Stimulated activated effector memory CD8-positive, alpha-beta T cell treated with anti-CD3 and anti-CD28 coated beads, Interleukin-12 subunit alpha, Interleukin-12 subunit beta, amount 100 ng/mL, for 72 hours (primary cell): ENCODE results near the gene MACROH2A2.
A peak's percentile ranks its signal among the peaks of the same experiment; 100 is the strongest.
"Not testable (repeated sequence)": the region's sequence is repeated elsewhere in the genome, so short reads cannot be mapped to it uniquely, and the experiment has no call there.

Source experiments
- ATAC-seq: fragments of 150-1000 bp; cut with Tn5 transposase; 2 replicates; pipeline ENCODE4 v1.10.0; 2021
- DNase-seq, 2 donors: peaks; one replicate each; pipeline ENCODE4 v3.0.0; 2021 to 2022; ENCODE audit warnings: low spot score in 2 of 2
- H3K27ac Mint-ChIP-seq: one replicate; pipeline ENCODE4 v1.8.0; 2022; ENCODE audit warnings: mild to moderate bottlenecking, mixed read lengths
- H3K36me3 Mint-ChIP-seq: one replicate; pipeline ENCODE4 v1.8.0; 2022; ENCODE audit warnings: mild to moderate bottlenecking, mixed read lengths
- H3K4me1 Mint-ChIP-seq: one replicate; pipeline ENCODE4 v1.8.0; 2022; ENCODE audit warnings: mixed read lengths
- H3K4me3 Mint-ChIP-seq: one replicate; pipeline ENCODE4 v1.8.0; 2022; ENCODE audit warnings: mild to moderate bottlenecking, mixed read lengths
- H3K9me3 Mint-ChIP-seq: one replicate; pipeline ENCODE4 v1.8.0; 2022; ENCODE audit warnings: mixed read lengths

MACROH2A2 gene

GRCh38 chr10:70106958-70107791 is 54.5 kb downstream of the MACROH2A2 start:
- Mint-ChIP-seq H3K36me3 (peaks cover 26% of the 10 kb centered on the region), H3K9me3 (no peaks in the 10 kb centered on the region), H3K4me3 (no peak overlapping the region), H3K4me1 (peaks cover 21% of the 10 kb centered on the region), H3K27ac (peak overlapping the region; percentile 79)
- ATAC-seq (peak; percentile 69), DNase-seq (peak in 1 of 2 donors; percentile 67)

DNA sequence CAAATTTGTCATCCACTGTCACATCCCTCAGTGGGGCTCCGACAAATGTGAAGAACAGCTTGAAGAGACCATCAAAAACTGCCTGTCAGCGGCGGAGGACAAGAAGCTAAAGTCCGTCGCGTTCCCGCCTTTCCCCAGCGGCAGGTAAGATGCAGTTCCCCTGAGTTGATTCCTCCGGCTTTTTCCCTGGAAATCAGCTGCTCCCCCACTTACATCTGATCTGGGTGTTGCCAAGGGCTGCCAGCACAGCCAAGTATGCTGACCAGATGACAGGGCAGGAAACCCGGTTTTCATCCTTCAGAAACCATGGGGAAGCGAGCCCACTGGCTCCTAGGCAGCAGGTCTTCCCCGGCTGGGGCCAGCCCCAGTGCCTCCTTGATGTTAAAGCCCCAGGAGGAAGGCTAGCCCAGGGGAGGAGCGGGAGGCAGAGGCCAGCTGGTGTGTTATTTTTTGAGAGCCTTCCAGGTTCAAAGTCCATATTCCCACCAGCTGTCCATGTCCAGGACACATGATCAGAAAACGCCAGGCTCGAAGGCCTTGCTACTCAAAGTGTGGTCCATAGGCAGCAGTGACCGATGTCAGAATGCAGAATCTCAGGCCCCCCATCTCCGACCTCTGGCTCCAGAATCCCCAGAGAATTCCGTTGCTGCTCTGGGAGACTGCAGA is 56.6 kb downstream of the MACROH2A2 start:
- ATAC-seq (no peak), DNase-seq (no peak)
- no peak overlapping the region for H3K4me3 Mint-ChIP-seq
- no peaks in the 10 kb centered on the region for H3K9me3 Mint-ChIP-seq
- H3K27ac Mint-ChIP-seq, result no peak overlapping the region
- peaks cover 21% of the 10 kb centered on the region for H3K4me1 Mint-ChIP-seq
- peaks cover 38% of the 10 kb centered on the region for H3K36me3 Mint-ChIP-seq

GRCh38 chr10:70111496-70111895 is 58.9 kb downstream of the MACROH2A2 start:
- DNase-seq (no peak), ATAC-seq (no peak)
- peaks cover 17% of the 10 kb centered on the region for H3K4me1 Mint-ChIP-seq
- H3K27ac Mint-ChIP-seq, result no peak overlapping the region
- peaks cover 49% of the 10 kb centered on the region for H3K36me3 Mint-ChIP-seq
- H3K4me3 Mint-ChIP-seq, result no peak overlapping the region
- H3K9me3 Mint-ChIP-seq, result no peaks in the 10 kb centered on the region

- peaks cover 20% of the 10 kb centered on the region for H3K4me1 Mint-ChIP-seq
- no peak for DNase-seq
Measured at GRCh38 chr10:70112071-70112470, 59.4 kb downstream of the MACROH2A2 start.

DNA sequence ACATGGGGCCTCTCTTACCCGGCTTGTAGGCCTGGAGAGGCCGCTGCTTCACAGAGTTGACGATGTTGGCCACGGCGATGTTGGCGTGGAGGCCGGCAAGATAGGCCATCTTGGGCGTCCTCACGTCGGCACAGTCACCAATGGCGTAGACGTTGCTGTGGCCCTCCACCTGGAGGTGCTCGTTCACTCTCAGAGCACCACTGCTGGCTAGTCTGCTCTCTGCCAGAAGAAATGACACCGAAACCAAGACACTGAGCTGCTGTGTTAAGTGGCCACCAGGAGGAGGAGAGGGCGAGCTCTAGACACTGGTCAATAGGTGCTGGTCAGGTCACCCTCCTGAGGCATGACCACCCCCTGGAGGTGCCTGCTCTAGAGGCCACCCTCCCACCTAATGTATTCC is 62.3 kb downstream of the MACROH2A2 start:
- DNase-seq (no peak), ATAC-seq (no peak)
- Mint-ChIP-seq H3K36me3 (peaks cover 67% of the 10 kb centered on the region), H3K4me3 (no peak overlapping the region), H3K9me3 (no peaks in the 10 kb centered on the region), H3K4me1 (peaks cover 9% of the 10 kb centered on the region), H3K27ac (no peak overlapping the region)

More at GRCh38 chr10:70112071-70112470, 59.4 kb downstream of the MACROH2A2 start:
- H3K36me3 Mint-ChIP-seq, result peaks cover 49% of the 10 kb centered on the region
- H3K27ac Mint-ChIP-seq, result no peak overlapping the region
- H3K4me3 Mint-ChIP-seq, result no peak overlapping the region
- ATAC-seq, result no peak
- no peaks in the 10 kb centered on the region for H3K9me3 Mint-ChIP-seq

DNA sequence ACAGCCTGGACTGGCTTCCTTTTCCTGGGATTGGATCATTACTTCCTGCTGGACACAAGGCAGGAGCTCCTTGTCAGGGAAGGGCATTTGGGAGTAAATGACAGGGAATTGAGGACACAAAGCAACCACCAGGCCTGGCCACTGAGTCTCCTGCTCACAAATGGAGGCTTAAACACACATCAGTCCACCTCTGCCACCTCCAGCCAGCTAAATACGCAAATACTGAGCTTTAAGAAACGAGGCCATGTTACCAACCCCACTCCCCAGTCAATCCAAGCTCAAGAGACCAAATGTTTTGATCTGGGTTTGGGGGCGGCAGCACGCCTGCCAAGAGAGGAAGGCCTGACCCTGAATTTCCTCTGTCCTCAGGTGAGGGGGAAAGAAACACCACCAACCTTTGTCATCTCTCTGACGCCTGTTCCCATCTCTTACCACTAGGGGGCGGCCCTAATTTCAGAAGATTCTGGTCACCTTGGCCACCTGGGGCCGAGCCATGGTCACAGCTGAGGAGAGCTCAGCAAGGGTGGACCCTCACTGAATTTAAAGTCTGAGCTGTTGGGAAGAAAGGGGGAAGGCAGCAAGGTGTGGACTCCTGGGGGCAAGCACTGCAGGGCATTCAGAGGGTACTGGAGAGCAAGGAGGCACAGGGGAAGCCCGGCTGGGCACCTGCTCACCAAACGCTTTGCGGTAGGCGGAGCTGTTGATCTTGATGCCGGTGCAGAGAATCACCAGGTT is 63.5 kb downstream of the MACROH2A2 start:
- peaks cover 72% of the 10 kb centered on the region for H3K36me3 Mint-ChIP-seq
- H3K9me3 Mint-ChIP-seq, result no peaks in the 10 kb centered on the region
- no peak overlapping the region for H3K4me3 Mint-ChIP-seq
- peak; percentile 73 for ATAC-seq
- H3K27ac Mint-ChIP-seq, result no peak overlapping the region
- peaks cover 9% of the 10 kb centered on the region for H3K4me1 Mint-ChIP-seq
- peak; percentile 51 to 80 for DNase-seq

DNA sequence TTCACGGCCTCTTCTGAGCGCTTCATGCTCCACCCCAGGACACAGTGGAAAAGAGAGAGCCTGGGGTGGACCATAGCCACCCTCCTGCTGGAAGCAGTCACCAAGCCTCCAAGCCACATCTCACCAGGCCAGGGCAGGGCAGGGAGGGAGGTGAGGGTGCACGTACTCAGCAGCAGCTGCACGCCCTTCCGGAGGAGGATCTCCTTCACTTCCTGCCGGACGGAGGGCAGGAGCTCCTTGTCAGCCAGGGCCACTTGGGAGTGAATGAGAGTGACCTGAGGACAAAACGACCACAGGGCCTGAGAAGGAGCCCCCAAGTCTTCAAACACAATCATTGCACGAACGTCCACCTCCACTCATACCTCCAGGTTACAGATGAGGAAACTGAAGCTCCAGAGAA is 65.0 kb downstream of the MACROH2A2 start:
- ATAC-seq (no peak), DNase-seq (no peak)
- Mint-ChIP-seq H3K9me3 (no peaks in the 10 kb centered on the region), H3K27ac (no peak overlapping the region), H3K36me3 (peaks cover 69% of the 10 kb centered on the region), H3K4me3 (no peak overlapping the region), H3K4me1 (peaks cover 9% of the 10 kb centered on the region)

GRCh38 chr10:70118196-70118595 is 65.5 kb downstream of the MACROH2A2 start:
- ATAC-seq (no peak), DNase-seq (no peak)
- H3K36me3 Mint-ChIP-seq, result peaks cover 69% of the 10 kb centered on the region
- no peak overlapping the region for H3K4me3 Mint-ChIP-seq
- H3K9me3 Mint-ChIP-seq, result no peaks in the 10 kb centered on the region
- H3K4me1 Mint-ChIP-seq, result peaks cover 11% of the 10 kb centered on the region
- H3K27ac Mint-ChIP-seq, result no peak overlapping the region

- H3K9me3 Mint-ChIP-seq, result no peaks in the 10 kb centered on the region
- ATAC-seq (no peak), DNase-seq (no peak)
- H3K4me3 Mint-ChIP-seq, result no peak overlapping the region
- H3K36me3 Mint-ChIP-seq, result peaks cover 63% of the 10 kb centered on the region
- peaks cover 18% of the 10 kb centered on the region for H3K4me1 Mint-ChIP-seq
- no peak overlapping the region for H3K27ac Mint-ChIP-seq
Measured at GRCh38 chr10:70119197-70119596, 66.6 kb downstream of the MACROH2A2 start.

- Mint-ChIP-seq H3K27ac (no peak overlapping the region), H3K4me1 (peaks cover 18% of the 10 kb centered on the region), H3K4me3 (no peak overlapping the region), H3K36me3 (peaks cover 59% of the 10 kb centered on the region), H3K9me3 (no peaks in the 10 kb centered on the region)
- no peak for ATAC-seq
- DNase-seq, result no peak
Measured at GRCh38 chr10:70119623-70120022, 67.0 kb downstream of the MACROH2A2 start.

DNA sequence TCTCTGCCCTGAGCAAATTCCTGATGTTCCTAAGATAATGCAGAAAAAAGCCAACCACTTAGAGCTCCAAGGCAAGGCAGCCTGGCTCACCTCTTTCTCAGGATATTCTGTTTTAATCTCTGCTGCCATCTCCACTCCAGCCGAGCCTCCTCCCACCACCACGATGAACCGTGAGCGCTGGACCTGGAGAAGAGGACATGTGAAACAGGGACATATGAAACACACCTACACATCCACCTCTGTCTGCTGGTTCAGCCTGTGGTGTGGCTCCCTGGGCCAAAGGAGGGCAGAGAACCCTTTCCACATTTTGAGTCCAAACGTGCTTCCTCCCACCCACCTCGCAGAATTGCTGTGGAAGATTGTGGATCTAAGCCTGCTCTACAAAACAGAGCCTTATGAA is 67.8 kb downstream of the MACROH2A2 start:
- no peaks in the 10 kb centered on the region for H3K9me3 Mint-ChIP-seq
- H3K27ac Mint-ChIP-seq, result no peak overlapping the region
- no peak for ATAC-seq
- H3K4me3 Mint-ChIP-seq, result no peak overlapping the region
- DNase-seq, result no peak
- peaks cover 51% of the 10 kb centered on the region for H3K36me3 Mint-ChIP-seq
- H3K4me1 Mint-ChIP-seq, result peaks cover 18% of the 10 kb centered on the region

DNA sequence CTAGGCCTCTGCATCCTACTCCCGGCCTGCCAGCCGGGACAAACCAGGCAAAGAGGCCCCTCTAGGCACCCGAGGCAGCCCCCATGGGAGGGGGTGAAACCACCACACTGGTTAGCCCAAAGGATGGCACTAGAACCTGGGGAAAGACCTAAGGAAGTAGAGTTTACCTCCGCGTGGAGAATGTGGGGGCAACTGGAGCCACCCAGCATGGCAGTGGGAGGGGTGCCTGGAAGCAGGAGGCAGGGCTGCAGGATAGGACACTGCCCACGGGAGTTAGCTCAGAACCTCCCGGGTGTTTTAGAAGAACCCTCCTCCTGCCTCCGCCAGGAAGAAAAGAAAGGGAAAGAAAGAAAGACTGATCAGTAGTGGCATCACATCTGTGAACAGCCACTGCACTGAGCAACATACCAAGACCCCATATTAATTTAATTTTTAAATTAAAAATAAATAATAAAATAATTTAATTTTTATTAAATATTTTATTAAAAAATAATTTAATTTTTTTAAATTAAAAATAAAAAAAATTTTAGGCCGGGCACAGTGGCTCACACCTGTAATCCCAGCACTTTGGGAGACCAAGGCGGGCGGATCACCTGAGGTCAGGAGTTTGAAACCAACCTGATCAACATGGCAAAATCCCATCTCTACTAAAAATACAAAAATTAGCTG is 68.8 kb downstream of the MACROH2A2 start:
- H3K9me3 Mint-ChIP-seq, result no peaks in the 10 kb centered on the region
- H3K4me1 Mint-ChIP-seq, result peaks cover 13% of the 10 kb centered on the region
- no peak overlapping the region for H3K4me3 Mint-ChIP-seq
- H3K27ac Mint-ChIP-seq, result no peak overlapping the region
- ATAC-seq (no peak), DNase-seq (no peak)
- H3K36me3 Mint-ChIP-seq, result peaks cover 51% of the 10 kb centered on the region

GRCh38 chr10:70122742-70123141 is 70.1 kb downstream of the MACROH2A2 start:
- ATAC-seq, result no peak
- no peak for DNase-seq
- H3K36me3 Mint-ChIP-seq, result peaks cover 50% of the 10 kb centered on the region
- H3K4me1 Mint-ChIP-seq, result peaks cover 9% of the 10 kb centered on the region
- H3K9me3 Mint-ChIP-seq, result no peaks in the 10 kb centered on the region
- H3K27ac Mint-ChIP-seq, result no peak overlapping the region
- no peak overlapping the region for H3K4me3 Mint-ChIP-seq

DNA sequence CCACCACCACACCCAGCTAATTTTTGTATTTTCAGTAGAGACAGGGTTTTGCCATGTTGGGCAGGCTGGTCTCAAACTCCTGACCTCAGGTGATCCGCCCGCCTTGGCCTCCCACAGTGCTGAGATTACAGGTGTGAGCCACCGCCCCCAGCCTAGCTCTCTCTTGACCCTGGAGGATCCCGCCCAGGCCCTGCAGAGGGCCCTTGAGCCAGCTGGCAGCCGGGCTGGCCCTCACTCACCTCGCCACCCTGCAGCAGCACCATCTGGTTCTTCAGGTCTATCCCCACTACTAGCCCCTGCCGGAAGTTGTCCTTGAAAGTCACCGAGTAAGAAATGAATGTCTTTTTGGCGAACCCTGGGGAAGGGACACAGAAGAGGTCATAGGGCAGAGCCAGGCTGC is 70.5 kb downstream of the MACROH2A2 start:
- not testable (repeated sequence) for ATAC-seq, H3K4me1 Mint-ChIP-seq, H3K9me3 Mint-ChIP-seq, H3K4me3 Mint-ChIP-seq, DNase-seq
- H3K27ac Mint-ChIP-seq, result peak overlapping the region; percentile 20
- peaks cover 48% of the 10 kb centered on the region for H3K36me3 Mint-ChIP-seq

- DNase-seq (no peak), ATAC-seq (no peak)
- peaks cover 44% of the 10 kb centered on the region for H3K36me3 Mint-ChIP-seq
- no peaks in the 10 kb centered on the region for H3K9me3 Mint-ChIP-seq
- H3K4me1 Mint-ChIP-seq, result peaks cover 9% of the 10 kb centered on the region
- peak overlapping the region; percentile 20 for H3K27ac Mint-ChIP-seq
- H3K4me3 Mint-ChIP-seq, result no peak overlapping the region
Measured at GRCh38 chr10:70123817-70124216, 71.2 kb downstream of the MACROH2A2 start.
